ENCODE data around the gene VIPR2. TPM values are rescaled to one million over a fixed set of nuclear protein-coding genes. Genes with fewer than 3 reads are reported as not detected.
"Not testable (repeated sequence)": the region's sequence is repeated elsewhere in the genome, so short reads cannot be mapped to it uniquely, and the experiment has no call there.

VIPR2 gene
- total RNA-seq, 6 donors from 2014 or later: 0.30 to 0.74 (median 0.40) TPM; not detected in 3

GRCh38 chr7:159006610-159007130 is 138.0 kb downstream of the VIPR2 start:
- Histone ChIP-seq H3K36me3 (no peaks in the 10 kb centered on the region), H3K27ac (no peak overlapping the region), H3K4me3 (no peak overlapping the region), H3K27me3 (no peaks in the 10 kb centered on the region), H3K9me3 (no peaks in the 10 kb centered on the region), H3K4me1 (peaks cover 0 to 2% (median 0%) of the 10 kb centered on the region in 4 donors)
- TF ChIP-seq EP300 (IDR thresholded peaks at IDR 0.05): no peak
- no peak for TF ChIP-seq POLR2AphosphoS5 (IDR thresholded peaks at IDR 0.05)
- TF ChIP-seq POLR2A (IDR thresholded peaks at IDR 0.05): no peak
- no peak for TF ChIP-seq CTCF (IDR thresholded peaks at IDR 0.05)
- no peak for DNase-seq
- 92 to 96% methylated on average over 13 to 21 of the region's 31 CpGs for WGBS, 2 donors
- no peak for ATAC-seq (ENCODE audit: low FRiP score in 2 of 2)

- not testable (repeated sequence) for H3K4me3 ChIP-seq; H3K36me3 ChIP-seq; ATAC-seq (ENCODE audit: low FRiP score in 2 of 2); H3K27ac ChIP-seq; H3K9me3 ChIP-seq; H3K4me1 ChIP-seq; DNase-seq; H3K27me3 ChIP-seq
- WGBS, 2 donors: 76 to 92% methylated on average over 2 to 10 of the region's 69 CpGs
Measured at GRCh38 chr7:159006022-159006609, 138.6 kb downstream of the VIPR2 start.

GRCh38 chr7:159005618-159006017 is 139.0 kb downstream of the VIPR2 start:
- DNase-seq (no peak), ATAC-seq (ENCODE audit: low FRiP score in 2 of 2) (no peak)
- Histone ChIP-seq H3K4me3 (no peak overlapping the region), H3K27ac (no peak overlapping the region), H3K9me3 (no peaks in the 10 kb centered on the region), H3K36me3 (no peaks in the 10 kb centered on the region), H3K4me1 (no peaks in the 10 kb centered on the region), H3K27me3 (no peaks in the 10 kb centered on the region)
- WGBS, 2 donors: 87% methylated on average over 18 of the region's 18 CpGs
- TF ChIP-seq POLR2AphosphoS5 (IDR thresholded peaks at IDR 0.05) (no peak), EP300 (IDR thresholded peaks at IDR 0.05) (no peak), POLR2A (IDR thresholded peaks at IDR 0.05) (no peak), CTCF (IDR thresholded peaks at IDR 0.05) (no peak)

- Histone ChIP-seq H3K9me3 (no peaks in the 10 kb centered on the region), H3K4me1 (no peaks in the 10 kb centered on the region), H3K4me3 (no peak overlapping the region), H3K27ac (no peak overlapping the region), H3K36me3 (no peaks in the 10 kb centered on the region), H3K27me3 (no peaks in the 10 kb centered on the region)
- DNase-seq (no peak), ATAC-seq (ENCODE audit: low FRiP score in 2 of 2) (no peak)
- WGBS, 2 donors: 86 to 89% methylated on average over 10 of the region's 10 CpGs
- TF ChIP-seq CTCF (IDR thresholded peaks at IDR 0.05) (no peak), POLR2AphosphoS5 (IDR thresholded peaks at IDR 0.05) (no peak), POLR2A (IDR thresholded peaks at IDR 0.05) (no peak), EP300 (IDR thresholded peaks at IDR 0.05) (no peak)
Measured at GRCh38 chr7:159004411-159004810, 140.3 kb downstream of the VIPR2 start.

GRCh38 chr7:159001811-159002210 is 142.9 kb downstream of the VIPR2 start:
- 93% methylated on average over 12 of the region's 12 CpGs; no CpG with 5 or more reads in 1 of the 2 donors for WGBS, 2 donors
- DNase-seq (no peak), ATAC-seq (ENCODE audit: low FRiP score in 2 of 2) (no peak)
- no peak for TF ChIP-seq CTCF (IDR thresholded peaks at IDR 0.05)
- Histone ChIP-seq H3K36me3 (no peaks in the 10 kb centered on the region), H3K9me3 (no peaks in the 10 kb centered on the region), H3K27ac (no peak overlapping the region), H3K4me3 (no peak overlapping the region), H3K27me3 (peaks cover 0 to 9% (median 0%) of the 10 kb centered on the region in 4 donors), H3K4me1 (peaks cover 0 to 5% (median 0%) of the 10 kb centered on the region in 4 donors)
